K562 (cell line): ENCODE data around the gene EIPR1.

Source experiments
- CTCF ChIP-seq, 3 experiments: IDR thresholded peaks in 2 of 3; conservative IDR thresholded peaks in 1 of 3; 2 replicates each; pipeline ENCODE4 v1.5.1; 2011 to 2012; ENCODE audit warnings: low read length in 3 of 3, mild to moderate bottlenecking in 3 of 3, control low read depth in 2 of 3, improper control_type of control experiment in 1 of 3, inconsistent platforms in 1 of 3, low read depth in 1 of 3, mixed read lengths in 1 of 3, moderate library complexity in 1 of 3; ENCODE audit not compliant: insufficient read depth in 2 of 3
- FOXK2 ChIP-seq, 2 experiments: fragments of 450-650 bp; IDR thresholded peaks in 1 of 2; conservative IDR thresholded peaks in 1 of 2; 2 replicates each; pipeline ENCODE4 v1.6.1; 2016; ENCODE audit warnings: low read depth in 2 of 2, mild to moderate bottlenecking in 1 of 2
- RNF219 ChIP-seq: fragments of 250-450 bp; sonication (Bioruptor Pico); IDR thresholded peaks from 2 replicates; pipeline ENCODE4 v1.5.0; 2022; ENCODE audit warnings: mild to moderate bottlenecking

GRCh38 chr2:3326871-3327270 is 50.7 kb downstream of the EIPR1 start:
- TF ChIP-seq RNF219 (CRISPR knock-in tag): no peak
- TF ChIP-seq FOXK2 (conservative IDR thresholded peaks at IDR 0.05 in 1 of 2, IDR thresholded peaks at IDR 0.05 in 1 of 2; ENCODE audit: low read depth in 2 of 2): no peak
- TF ChIP-seq CTCF (IDR thresholded peaks at IDR 0.05 in 2 of 3, conservative IDR thresholded peaks at IDR 0.05 in 1 of 3; ENCODE audit: insufficient read depth in 2 of 3, low read depth in 1 of 3, low read length in 3 of 3): no peak
